ENCODE measurements around the gene EXOSC1.
"Not testable (repeated sequence)": the region's sequence is repeated elsewhere in the genome, so short reads cannot be mapped to it uniquely, and the experiment has no call there.

The EXOSC1 gene

DNA sequence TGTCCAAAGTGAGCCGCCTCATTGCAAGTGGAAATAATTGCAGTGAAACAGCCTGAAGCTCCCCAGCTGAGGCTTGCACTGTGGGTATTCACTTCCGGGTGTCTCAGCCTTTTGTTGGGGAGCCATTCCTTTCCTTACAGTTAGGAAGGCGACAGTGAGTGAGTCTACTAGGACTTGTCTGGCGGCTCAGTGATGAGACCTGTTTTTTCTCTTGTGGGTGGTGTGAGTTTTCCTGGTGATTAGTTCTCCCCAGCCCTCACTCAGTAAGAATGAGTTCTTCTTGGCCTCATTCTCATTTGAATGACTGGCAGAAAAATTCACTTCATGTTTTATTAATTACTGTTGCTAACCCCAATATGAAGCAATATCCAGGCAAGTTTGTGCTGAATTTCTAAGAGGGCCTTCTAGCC is 17.2 kb downstream of the EXOSC1 start:
- H3K79me2 ChIP-seq (ENCODE audit: insufficient read depth, low read depth): peaks cover 43% of the 10 kb centered on the region
- no peaks in the 10 kb centered on the region for H3K27me3 ChIP-seq (ENCODE audit: insufficient read depth, low read depth)
- H3K27ac ChIP-seq: no peak overlapping the region; the same call in 1 of the 2 replicates
- H2AFZ ChIP-seq (ENCODE audit: low read depth): no peak overlapping the region
- H4K20me1 ChIP-seq (ENCODE audit: insufficient read depth): 0 out of 2 replicates have a peak, but pooled peaks cover 6% of the 10 kb centered on the region
- H3K4me2 ChIP-seq: no peak overlapping the region
- no peak overlapping the region for H3K9ac ChIP-seq
- H3K4me3 ChIP-seq (IDR thresholded peaks at IDR 0.05; ENCODE audit: insufficient read depth, low read depth, low read length): no peak overlapping the region
- H3K36me3 ChIP-seq (ENCODE audit: insufficient read depth): peaks cover 22% of the 10 kb centered on the region
- TF ChIP-seq, protein P1, sequence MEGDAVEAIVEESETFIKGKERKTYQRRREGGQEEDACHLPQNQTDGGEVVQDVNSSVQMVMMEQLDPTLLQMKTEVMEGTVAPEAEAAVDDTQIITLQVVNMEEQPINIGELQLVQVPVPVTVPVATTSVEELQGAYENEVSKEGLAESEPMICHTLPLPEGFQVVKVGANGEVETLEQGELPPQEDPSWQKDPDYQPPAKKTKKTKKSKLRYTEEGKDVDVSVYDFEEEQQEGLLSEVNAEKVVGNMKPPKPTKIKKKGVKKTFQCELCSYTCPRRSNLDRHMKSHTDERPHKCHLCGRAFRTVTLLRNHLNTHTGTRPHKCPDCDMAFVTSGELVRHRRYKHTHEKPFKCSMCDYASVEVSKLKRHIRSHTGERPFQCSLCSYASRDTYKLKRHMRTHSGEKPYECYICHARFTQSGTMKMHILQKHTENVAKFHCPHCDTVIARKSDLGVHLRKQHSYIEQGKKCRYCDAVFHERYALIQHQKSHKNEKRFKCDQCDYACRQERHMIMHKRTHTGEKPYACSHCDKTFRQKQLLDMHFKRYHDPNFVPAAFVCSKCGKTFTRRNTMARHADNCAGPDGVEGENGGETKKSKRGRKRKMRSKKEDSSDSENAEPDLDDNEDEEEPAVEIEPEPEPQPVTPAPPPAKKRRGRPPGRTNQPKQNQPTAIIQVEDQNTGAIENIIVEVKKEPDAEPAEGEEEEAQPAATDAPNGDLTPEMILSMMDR (conservative IDR thresholded peaks at IDR 0.05; ENCODE audit: low read depth, low read length): no peak
- peaks cover 20% of the 10 kb centered on the region for H3K4me1 ChIP-seq (ENCODE audit: low read depth, poor library complexity, severe bottlenecking)

DNA sequence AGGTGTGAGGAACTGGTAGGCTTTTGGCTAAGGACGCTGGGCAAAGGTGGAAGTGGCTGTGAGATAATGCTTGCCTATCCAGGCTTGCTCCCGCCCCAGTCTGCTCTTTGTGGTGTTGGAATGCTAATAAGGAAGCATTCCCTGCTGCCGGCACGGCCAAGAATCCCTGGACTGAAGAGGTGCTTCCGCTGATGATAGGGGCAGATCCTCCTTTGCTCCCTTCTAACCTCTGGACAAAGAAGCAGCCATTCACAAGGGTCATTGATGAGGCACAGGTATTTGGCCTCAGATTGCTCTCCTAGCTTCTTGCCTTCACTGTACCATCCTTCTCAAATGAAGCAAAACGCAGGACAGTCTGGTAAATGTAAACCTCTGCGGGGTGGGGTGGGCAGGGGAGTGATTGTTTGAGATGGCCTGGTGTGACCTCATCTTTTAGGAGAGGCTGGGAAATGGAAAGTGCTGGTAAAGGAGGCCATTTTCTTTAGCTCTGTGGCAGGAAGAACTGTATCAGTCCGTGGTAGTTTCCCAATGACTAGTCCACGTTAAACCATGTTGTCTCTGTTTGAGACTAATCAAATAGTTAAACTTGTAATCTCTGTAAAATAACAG is 18.1 kb downstream of the EXOSC1 start:
- H3K27me3 ChIP-seq (ENCODE audit: insufficient read depth, low read depth): no peaks in the 10 kb centered on the region
- TF ChIP-seq, protein P1 (conservative IDR thresholded peaks at IDR 0.05; ENCODE audit: low read depth, low read length): no peak
- no peak overlapping the region for H2AFZ ChIP-seq (ENCODE audit: low read depth)
- no peak overlapping the region; the same call in 1 of the 2 replicates for H3K27ac ChIP-seq
- peak overlapping the region; percentile 77 for H3K4me2 ChIP-seq
- no peak overlapping the region for H3K4me3 ChIP-seq (IDR thresholded peaks at IDR 0.05; ENCODE audit: insufficient read depth, low read depth, low read length)
- peaks cover 43% of the 10 kb centered on the region for H3K79me2 ChIP-seq (ENCODE audit: insufficient read depth, low read depth)
- H3K9ac ChIP-seq: no peak overlapping the region
- peaks cover 20% of the 10 kb centered on the region for H3K4me1 ChIP-seq (ENCODE audit: low read depth, poor library complexity, severe bottlenecking)
- peaks cover 21% of the 10 kb centered on the region for H3K36me3 ChIP-seq (ENCODE audit: insufficient read depth)
- H4K20me1 ChIP-seq (ENCODE audit: insufficient read depth): 0 out of 2 replicates have a peak, but pooled peaks cover 6% of the 10 kb centered on the region

DNA sequence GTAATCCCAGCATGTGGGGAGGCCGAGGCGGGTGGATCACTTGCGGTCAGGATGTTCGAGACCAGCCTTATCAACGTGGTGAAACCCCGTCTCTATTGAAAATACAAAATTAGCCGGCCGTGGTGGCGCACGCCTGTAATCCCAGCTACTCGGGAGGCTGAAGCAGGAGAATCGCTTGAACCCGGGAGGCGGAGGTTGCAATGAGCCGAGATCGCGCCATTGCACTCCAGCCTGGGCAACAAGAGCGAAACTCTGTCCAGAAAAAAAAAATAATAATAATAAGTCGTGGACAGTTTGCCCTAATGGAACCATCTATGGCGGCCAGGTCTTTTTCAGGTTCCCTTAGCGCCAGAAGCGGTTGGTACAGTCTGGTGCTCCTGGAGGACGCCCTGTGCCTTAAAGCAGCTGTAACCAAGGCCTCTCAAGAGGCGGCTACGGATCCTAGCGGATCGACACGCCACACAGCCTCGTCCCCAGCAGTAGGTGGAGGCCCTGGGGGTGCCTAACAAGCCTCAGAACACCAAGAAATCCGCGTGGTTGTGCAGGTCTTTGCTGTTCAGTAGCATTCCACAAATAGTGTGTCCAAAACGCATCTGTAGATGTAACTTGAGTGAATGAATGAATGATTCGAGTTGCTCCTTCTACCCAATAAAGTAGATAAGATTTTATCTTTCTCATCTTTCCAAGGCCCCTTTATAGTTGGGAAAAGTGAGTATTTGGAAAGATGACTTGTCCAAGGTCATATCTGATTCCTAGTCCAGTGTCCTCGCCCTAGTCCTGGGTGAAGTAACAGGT is 18.8 kb downstream of the EXOSC1 start:
- 0 out of 2 replicates have a peak, but pooled peaks cover 6% of the 10 kb centered on the region for H4K20me1 ChIP-seq (ENCODE audit: insufficient read depth)

DNA sequence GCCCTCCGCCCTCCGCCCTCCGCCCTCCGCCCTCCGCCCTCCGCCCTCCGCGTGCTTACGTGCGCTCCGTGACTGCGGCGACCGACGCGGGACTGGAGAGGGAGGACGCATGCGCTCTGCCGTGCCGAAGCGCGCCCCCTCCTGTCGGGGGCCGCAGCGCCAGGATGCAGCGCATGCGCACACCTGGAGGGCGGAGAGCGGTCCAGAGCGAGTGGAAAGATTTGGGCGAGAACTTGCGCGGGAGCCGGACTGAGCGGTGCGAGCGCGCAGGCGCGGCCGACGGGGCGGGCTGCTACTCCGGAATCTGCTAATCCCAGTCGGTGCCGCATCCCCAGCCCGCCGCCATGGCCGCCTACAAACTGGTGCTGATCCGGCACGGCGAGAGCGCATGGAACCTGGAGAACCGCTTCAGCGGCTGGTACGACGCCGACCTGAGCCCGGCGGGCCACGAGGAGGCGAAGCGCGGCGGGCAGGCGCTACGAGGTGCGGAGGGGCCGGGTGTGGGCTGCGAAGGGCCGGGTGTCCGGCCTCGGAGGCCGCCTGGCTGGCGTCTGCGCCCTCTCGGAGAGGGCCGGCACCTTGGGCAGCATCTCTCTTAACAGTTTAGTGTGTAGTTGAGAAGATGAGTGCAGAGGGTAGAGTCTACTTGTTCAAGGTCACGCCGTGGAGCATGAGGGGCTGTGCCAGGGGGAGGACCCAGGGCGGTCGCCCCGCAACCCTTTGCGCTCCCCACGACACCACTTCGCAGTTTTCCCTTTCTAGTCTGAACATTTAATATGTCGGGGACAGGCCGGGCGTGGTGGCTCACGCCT is 19.6 kb downstream of the EXOSC1 start, which contains the start of gene PGAM1:
PGAM1 (plus strand) TSS at position 228 of the 812 bp plus-strand sequence; CDS start at position 345, 117 bp downstream.
- peaks cover 40% of the 10 kb centered on the region for H3K79me2 ChIP-seq (ENCODE audit: insufficient read depth, low read depth)
- H3K36me3 ChIP-seq (ENCODE audit: insufficient read depth): peaks cover 12% of the 10 kb centered on the region
- H4K20me1 ChIP-seq (ENCODE audit: insufficient read depth): 0 out of 2 replicates have a peak, but pooled peaks cover 6% of the 10 kb centered on the region
- TF ChIP-seq, protein P1 (conservative IDR thresholded peaks at IDR 0.05; ENCODE audit: low read depth, low read length): 0 out of 2 replicates have a peak, but pooled peaks have one; percentile 4
- H2AFZ ChIP-seq (ENCODE audit: low read depth): peak within 1 kb of the TSS; percentile 74
- peak within 1 kb of the TSS; percentile 87 for H3K4me2 ChIP-seq
- H3K27ac ChIP-seq: peak within 1 kb of the TSS; percentile 87
- peak within 1 kb of the TSS; percentile 96 for H3K9ac ChIP-seq
- H3K4me3 ChIP-seq (IDR thresholded peaks at IDR 0.05; ENCODE audit: insufficient read depth, low read depth, low read length): no peak within 1 kb of the TSS
- peaks cover 20% of the 10 kb centered on the region for H3K4me1 ChIP-seq (ENCODE audit: low read depth, poor library complexity, severe bottlenecking)
- H3K27me3 ChIP-seq (ENCODE audit: insufficient read depth, low read depth): no peaks in the 10 kb centered on the region

More for the DNA sequence above, 18.8 kb downstream of the EXOSC1 start:
- Histone ChIP-seq H3K9ac (peak overlapping the region; percentile 96), H3K79me2 (ENCODE audit: insufficient read depth, low read depth) (peaks cover 43% of the 10 kb centered on the region), H3K27me3 (ENCODE audit: insufficient read depth, low read depth) (no peaks in the 10 kb centered on the region), H3K27ac (peak overlapping the region; percentile 87), H2AFZ (ENCODE audit: low read depth) (peak overlapping the region; percentile 44; the same call in 1 of the 2 replicates), H3K4me1 (ENCODE audit: low read depth, poor library complexity, severe bottlenecking) (peaks cover 20% of the 10 kb centered on the region), H3K4me2 (peak overlapping the region; percentile 77), H3K4me3 (IDR thresholded peaks at IDR 0.05; ENCODE audit: insufficient read depth, low read depth, low read length) (no peak overlapping the region), H3K36me3 (ENCODE audit: insufficient read depth) (peaks cover 20% of the 10 kb centered on the region)
- TF ChIP-seq, protein P1 (conservative IDR thresholded peaks at IDR 0.05; ENCODE audit: low read depth, low read length): no peak

DNA sequence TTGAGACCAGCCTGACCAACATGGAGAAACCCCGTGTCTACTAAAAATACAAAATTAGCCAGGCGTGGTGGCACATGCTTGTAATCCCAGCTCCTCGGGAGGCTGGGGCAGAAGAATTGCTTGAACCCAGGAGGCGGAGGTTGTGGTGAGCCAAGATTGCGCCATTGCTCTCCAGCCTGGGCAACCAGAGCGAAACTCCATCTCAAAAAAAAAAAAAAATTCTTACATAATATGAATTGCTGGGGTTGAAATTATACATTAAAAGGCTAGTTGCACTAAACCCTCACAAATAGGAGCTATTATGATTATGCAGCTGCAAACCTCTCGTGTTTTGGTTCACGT is 22.1 kb downstream of the EXOSC1 start:
- not testable (repeated sequence) for H3K36me3 ChIP-seq (ENCODE audit: insufficient read depth); H3K4me2 ChIP-seq; H3K27me3 ChIP-seq (ENCODE audit: insufficient read depth, low read depth); H3K9ac ChIP-seq; H3K27ac ChIP-seq; H3K4me3 ChIP-seq (IDR thresholded peaks at IDR 0.05; ENCODE audit: insufficient read depth, low read depth, low read length); H4K20me1 ChIP-seq (ENCODE audit: insufficient read depth); H2AFZ ChIP-seq (ENCODE audit: low read depth)
- H3K79me2 ChIP-seq (ENCODE audit: insufficient read depth, low read depth): peaks cover 26% of the 10 kb centered on the region
- peaks cover 27% of the 10 kb centered on the region for H3K4me1 ChIP-seq (ENCODE audit: low read depth, poor library complexity, severe bottlenecking)
